HG03139 (cell line): ENCODE data around the gene SEMA3E.
"Not testable (repeated sequence)": the region's sequence is repeated elsewhere in the genome, so short reads cannot be mapped to it uniquely, and the experiment has no call there.

ENCODE experiments used
- ATAC-seq: cut with Tn5 transposase; IDR thresholded peaks from one replicate; pipeline ENCODE4 v1.9.1; 2021; ENCODE audit not compliant: unreplicated experiment

The SEMA3E gene

DNA sequence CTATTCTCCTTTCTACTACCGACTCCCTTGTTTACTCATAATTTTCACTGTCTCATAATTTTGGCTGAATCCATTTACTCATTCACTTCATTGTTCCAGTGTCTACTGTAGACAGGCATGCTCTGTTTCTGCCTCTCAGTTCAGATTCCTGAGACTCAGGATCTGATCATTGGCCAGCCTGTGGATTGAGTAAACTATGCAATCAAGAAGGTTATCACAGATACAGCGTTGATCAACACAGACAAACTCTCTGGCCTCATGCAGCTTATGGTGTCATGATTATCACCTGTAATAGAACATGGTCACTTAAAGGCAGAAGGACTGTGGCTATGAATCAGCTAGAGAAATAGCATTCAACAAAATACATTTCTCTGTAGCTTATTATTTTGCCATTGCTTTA, 86.0 kb downstream of the SEMA3E start:
- ATAC-seq = no peak

DNA sequence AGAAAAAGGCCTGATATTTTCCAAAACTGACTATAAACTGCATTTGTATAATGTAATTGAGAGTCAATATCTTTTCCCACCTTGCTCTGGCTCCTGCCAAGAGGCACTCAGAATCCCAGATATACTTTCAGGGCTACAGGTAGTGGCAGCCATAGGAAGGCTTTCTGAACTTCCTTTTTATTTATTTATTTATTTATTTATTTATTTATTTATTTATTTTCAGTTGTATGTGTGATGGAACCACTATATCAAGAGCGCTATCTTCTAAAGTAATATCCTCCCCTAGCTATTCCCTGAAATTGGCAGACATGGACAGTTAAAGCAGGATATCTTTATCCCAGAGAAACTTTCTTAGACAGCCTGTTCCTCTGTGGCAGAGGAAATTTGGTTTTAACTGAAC, 86.7 kb downstream of the SEMA3E start:
- ATAC-seq = no peak

DNA sequence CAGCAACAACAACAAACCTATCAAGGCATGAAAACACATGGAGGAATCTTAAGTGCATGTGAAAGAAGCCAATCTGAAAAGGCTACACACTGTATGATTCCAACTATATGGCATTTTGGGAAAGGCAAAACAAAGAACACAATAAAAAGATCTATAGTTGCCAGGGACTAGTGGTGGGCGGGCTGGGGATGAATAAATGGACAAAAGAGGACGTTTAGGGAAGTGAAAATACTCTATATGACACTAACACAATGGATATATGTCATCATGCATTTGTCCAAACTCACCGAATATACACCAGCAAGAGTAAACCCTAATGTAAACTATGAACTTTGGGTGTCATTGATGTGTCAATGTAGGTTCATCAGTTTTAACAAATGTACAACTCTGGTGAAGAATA, 89.1 kb downstream of the SEMA3E start:
- ATAC-seq = no peak

DNA sequence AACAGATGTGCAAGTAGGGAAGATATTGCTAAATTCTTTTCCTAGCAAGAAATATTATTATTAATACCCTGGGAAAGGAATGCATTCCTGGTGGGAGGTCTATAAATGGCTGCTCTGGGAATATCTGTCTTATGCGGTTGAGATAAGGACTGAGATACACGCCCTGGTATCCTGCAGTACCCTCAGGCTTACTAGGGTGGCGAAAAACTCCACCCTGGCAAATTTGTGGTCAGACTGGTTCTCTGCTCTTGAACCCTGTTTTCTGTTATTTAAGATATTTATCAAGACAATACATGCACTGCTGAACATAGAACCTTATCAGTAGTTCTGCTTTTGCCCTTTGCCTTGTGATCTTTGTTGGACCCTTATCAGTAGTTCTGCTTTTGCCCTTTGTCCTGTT, 96.4 kb downstream of the SEMA3E start:
- ATAC-seq = not testable (repeated sequence)

DNA sequence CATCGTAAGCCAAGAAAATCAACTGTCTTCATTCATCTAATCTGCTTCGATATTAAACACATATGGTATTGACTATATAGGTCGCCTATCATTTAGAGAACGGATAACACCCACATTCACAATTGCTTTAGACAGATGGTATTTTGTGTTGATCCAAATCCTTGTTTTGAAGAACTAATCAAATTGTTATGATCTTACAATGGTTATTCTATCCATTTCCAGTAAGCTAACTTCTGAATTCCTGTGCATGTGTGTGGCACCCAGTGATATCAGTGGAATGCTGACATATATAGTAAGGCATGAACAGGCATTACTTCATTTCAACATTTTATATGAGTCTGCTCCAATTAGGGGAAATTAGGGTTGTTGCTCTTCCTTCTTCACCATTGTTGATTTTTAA, 98.8 kb downstream of the SEMA3E start:
- no peak for ATAC-seq

DNA sequence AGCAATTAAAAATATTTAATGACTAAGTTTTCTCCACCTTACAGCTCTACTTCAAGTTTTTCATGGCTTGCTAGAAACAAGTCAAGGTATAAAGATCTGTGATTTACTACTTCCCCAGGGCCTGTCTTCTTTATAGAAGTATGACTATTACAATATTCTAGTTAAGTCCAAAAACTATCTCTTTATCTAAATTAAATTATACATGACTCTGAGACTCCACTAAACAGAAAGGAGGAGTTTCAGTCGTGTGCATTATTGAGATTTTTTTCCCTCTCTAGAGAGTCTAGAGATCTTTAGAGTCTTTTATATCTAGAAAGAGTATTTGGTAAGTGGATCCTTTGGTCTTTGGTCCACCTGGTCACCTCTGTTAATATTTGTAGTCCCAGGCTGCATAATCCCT, 100.7 kb downstream of the SEMA3E start:
- ATAC-seq = no peak

DNA sequence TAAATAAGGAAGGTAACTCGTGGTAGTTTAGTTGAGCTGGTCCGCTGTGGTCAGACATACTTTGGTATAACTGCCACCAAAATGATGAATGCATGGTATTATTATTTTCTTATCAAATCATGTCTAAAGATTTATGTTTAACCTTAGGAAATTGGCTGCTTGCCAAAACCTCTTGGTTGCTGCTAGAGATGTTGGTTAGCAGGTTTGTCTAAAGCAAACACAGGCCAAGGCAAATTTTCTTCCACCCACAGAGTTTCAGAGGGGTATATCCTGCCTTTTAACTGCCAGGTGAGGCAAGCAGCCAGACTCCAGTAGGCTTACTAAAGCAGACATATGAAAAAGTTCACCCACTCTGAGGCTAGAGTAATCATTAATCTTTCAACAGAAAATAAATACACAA, 101.4 kb downstream of the SEMA3E start:
- ATAC-seq = peak; percentile 95

DNA sequence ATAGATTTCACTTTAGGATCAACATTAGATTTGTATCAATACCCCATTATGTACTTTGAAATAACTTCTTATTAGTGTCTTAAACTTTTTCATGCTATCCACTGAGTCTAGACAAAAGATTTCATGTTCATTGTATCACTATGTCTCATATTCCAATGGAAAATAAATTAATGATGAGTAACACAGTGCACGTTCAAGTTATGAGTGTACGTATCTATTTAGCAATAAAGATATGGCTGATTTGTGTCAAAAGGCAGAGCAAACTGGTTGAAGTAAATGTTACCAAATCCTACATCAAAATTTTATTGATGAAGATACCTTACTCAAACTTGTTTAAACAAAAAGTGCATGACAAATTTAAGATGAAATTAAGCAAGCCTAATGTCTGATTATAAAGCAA, 102.4 kb downstream of the SEMA3E start:
- no peak for ATAC-seq

DNA sequence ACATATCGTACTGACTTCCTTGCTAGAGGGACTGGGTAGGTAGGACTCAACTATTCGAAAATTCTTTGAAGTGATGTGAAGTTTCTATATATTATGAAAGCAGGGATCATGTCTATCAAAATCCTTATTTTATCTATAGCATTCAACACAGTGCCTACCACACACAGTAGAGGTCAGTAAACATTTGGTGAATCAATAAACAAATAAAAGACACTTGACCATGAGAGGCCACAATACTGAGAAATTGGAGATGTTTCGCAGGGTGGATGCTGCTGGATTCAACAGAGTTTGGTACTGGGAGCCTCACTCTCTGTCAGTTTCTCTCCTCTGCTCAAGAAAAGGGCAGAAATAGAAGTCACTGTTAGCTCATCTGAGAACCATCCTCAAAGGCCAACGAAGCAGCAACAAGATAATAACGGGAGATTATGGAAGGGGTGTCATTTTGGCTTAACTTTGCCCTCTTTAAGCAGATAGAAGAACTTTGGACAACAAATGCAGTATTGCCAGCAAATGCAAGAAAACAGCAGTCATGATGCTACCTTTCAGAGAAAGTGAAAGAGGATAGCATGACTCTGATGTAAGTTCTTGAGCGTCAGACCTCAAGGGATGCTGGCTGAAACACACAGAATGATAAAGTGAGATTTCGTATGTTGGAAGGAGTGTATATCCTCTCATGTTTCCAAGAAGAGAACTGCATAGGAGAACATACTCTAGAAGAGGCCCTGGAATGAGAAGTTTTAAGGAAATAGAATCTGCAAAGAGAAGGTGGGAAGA, 107.6 kb downstream of the SEMA3E start:
- ATAC-seq = no peak

DNA sequence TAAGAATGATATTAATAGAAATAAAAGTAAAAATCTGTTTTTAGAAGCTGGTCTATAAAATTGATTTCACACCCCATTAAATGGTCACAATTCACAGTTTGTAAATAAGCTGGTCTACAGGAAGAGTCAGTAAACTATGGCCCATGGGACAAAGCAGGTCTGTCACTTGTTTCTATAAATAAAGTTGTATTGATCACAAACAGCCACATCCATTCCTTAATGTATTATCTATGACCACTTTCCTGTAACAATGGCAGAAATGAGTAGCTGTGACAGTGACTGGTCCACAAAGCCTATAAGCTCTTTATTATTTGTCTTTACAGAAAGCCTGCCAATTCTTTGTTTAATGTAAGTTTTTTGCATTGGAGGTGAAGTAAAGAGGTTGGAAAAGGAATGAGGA, 114.5 kb downstream of the SEMA3E start:
- no peak for ATAC-seq

DNA sequence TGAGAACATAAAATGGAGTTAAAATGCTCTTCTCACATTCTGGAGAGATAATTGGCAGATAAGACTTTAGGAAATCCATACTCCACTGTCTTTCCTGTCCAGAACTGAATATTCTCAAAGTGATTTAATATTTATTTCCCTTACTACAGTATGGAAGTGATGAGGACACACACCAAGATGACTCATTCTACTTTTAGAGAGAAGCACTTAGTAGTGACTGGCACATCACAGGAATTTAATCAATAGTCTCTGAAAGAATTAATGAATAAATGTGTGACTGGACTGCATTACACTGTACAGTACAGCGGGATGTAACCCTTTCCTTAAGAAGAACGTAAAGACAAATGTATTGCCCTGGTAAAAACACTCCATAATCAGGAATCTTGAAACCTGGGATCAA, 116.7 kb downstream of the SEMA3E start:
- no peak for ATAC-seq

DNA sequence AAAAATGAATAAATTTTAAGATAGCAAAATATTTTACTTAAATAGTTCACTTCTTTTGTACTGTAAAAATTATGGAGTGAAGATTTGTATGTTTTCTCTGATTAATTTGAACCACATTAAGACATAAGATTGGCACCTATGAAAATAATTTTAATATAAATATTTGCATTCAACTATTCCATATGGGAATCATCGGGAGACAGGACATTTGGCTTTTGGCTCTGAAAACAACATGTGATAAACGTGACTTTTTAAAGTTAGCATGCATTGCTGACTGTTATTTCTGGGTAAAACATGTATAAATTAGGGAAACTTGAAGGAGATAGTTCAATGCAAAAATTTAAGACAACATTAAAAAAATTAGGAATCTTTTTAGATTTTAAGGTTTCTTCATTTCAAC, 117.2 kb downstream of the SEMA3E start:
- no peak for ATAC-seq

DNA sequence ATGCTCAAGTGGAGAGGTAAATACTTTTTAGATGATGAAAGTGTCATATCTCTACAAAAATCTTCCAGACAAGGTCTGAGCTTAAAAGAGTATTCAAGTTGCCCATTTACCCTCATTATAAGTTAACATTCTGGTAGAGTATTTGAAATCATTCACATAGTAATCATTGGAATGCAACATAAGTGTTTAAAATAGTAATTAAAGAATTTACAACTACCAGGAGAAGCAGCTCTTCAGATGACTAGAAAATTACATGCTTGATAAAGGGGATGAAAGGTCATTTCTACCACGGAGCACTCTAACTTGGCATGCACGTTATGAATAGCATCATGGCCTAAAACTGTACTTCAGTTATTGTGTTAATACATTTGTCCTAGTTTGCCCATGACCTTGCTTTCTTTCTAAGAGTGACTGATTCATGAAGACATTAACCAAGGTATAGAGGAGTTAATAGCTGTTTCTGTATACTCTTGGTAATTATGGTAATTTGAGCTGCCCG, 120.0 kb downstream of the SEMA3E start:
- no peak for ATAC-seq

DNA sequence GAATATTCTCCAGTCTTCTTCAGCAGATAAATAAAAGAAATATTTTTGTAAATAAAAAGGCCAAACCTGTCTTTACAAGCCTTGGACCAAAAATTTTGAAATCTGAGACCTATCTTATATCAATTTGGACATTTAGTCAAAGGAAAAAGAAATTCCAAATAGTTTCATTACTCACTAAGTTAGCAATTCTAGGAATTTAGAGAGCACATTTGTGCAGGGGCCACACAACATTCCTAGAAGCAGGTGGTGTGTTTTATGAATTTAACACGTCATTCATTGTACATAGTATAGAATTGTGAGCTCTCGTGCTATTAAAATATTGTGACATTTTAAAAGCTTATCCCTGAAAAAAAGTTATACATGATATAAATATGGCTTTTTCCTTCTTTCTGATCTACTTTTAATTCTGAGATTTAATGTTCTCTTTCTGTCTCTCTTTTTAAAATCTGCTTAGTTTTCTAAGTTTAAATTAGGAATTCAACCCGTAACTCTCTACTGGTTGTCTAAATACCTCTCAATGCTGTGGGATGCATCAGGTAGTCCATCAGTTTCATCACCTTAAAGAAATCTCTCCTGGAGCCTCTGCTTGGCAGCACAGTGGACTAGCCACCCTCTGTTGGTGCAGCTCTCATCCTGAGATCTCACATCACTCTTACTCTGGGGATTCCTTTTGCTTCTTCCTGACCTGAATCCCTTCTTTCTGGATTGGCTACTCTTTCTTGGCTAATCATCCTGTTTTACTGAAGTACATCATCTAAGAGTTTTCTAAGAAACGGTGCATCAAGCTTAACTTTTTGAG, 124.5 kb downstream of the SEMA3E start:
- no peak for ATAC-seq

DNA sequence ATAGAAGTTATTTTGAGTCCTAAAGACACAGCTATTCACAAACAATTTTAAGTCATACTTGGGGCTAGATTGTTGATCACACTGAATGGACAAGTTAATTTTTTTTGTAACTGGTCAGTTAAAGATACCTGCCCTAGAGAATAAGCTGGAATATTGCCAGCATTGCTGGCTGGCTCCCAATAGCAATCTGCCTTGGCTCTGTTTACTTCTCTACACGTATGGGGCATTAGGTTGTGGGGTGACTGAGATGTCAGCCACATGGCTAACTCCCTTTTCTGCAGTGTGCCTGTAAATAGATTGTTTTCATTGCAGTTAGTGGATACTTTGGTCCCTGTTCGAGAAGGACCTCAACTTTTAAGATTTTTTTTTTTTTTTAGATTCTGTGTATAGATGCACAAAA, 128.2 kb downstream of the SEMA3E start:
- ATAC-seq = no peak

DNA sequence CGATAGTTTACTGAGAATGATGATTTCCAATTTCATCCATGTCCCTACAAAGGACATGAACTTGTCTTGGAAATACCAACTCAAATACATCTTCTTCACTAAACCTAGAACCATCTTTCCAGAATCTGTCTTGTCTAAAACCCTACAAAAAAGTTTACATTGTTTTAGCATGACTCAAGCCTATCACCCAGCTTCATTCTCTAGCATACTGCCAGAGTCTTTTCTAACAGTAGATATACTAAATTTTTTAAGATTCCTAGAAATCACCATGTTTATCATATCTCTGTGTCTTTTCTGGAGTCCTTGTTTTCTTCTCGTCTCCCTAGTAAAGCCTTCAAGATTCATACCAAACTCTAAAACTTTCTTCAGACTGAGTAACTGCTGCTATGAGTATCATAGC, 129.7 kb downstream of the SEMA3E start:
- ATAC-seq = no peak

DNA sequence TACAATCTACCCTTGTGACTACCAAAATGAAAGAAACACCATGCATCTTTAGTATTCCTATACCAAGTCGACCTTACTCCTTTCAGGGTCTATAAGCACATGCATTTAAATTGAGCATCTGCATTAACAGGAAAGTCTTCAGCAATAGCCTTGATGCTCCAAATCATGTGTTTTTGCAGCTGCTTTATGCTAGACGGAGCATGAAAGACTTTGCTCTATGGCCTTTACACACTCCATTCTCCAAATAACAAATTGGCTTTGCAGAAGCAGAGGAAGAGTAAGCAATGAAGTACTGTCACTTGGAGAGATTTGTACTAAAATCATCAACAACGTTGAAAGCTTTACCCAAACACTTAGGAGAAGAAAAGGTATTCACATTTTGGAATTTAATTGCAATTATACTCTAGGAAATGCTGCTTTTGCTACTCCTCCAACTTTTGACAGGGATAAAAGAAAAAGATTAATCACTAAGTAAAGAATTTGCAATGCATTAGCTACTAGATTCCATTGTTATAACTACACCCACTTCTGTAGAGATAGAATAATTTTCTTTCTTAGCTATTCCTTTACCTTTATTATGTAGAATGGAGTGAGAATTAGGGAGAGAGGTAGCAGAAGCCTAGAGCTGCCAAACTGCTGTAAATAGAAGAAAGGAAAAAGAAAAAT, 131.8 kb downstream of the SEMA3E start:
- no peak for ATAC-seq

DNA sequence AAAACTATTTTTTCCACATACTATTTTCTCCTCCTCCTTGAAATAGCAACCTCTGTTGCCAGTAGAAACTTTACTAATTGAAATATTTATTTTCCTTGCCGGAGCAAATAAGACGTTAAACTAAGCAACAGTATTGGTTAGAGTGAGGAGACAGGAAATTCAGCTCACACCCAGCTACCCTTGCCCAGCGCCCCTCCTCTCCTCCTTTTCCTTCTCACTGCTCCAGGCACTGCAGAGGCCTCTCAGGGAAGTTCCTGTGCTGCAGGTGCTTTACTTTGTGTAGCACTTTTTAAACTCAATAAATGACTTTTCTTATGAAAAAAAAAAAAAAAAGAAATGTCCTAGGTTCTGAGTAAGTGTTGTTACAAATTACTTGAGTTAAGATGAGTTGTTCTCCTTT, 134.0 kb downstream of the SEMA3E start:
- ATAC-seq = no peak

DNA sequence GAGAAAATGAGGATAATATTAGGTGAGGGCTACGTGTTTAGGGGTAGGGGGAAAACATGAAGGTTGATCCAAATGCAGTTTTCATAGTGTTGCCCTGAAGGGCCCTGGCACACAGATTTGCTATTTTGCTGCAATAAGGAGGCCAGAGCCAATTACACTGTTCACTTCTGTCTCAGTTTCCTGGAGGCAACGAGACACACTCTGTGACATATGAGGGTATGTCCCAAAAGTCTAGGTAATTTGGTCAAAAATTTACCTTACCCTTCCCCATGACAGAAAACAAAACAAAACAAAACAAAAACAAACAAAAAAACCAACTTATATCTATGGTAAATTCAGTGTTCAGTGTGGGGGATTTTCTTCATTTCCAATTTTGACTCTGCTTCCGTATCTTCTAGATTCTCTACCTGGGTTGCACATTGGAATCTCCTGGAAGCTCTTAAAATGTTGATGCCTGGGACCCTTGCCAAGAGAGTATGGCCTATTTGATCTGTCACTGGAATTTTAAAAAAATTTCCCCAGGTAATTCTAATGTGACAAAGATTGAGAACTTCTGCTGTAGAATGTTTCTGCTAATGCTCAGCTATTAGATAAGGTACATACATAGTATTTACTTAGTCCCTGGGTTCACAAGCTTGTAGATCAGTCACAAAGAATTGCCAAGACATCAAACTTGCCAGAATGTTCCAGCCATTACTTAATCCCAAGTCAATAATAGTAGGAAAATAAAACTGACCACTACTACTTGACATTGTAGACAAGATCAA, 139.5 kb downstream of the SEMA3E start:
- no peak for ATAC-seq

DNA sequence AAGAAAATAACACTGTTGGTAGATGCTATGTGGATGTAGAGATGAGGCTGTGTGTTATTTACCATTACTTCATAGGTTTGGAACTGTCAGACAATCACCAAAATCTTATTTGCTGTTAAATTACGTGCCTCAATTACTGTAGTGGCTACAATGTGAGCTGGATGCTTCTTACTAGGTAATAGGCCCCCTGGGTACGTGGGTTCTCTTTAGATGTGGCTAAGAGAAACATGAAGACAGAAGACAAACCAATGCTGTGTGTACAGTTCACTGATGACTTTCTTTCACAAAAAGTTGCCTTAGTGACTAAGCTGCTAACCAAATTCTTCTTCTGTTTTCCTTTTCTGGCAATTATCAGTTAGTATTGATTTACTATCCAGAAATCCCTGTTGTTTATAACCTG, 144.6 kb downstream of the SEMA3E start:
- ATAC-seq = no peak

DNA sequence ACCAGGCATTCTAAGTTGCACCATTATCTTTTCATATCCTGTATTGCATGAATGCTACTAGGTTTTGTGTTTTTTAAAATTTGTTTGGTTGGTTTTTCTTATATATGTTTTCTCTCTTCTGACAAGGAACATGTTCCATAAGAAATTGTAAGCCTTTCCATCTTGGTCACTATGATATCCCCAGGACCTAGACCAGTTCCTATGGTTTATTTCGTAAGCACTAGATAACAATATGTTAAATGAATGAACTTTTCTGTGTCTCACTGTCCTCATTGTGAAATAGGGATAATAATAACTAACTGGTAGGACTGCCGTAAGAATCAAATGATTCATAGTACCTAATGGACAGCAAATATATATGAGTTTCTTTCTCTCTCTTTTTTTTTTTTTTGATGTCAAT, 146.3 kb downstream of the SEMA3E start:
- no peak for ATAC-seq
